Smooth muscle cell (in vitro differentiated cells): Measurements from ENCODE around the gene SPACA6. TPM values are rescaled to one million over a fixed set of nuclear protein-coding genes. Genes with fewer than 3 reads are reported as not detected.
"Not testable (repeated sequence)": the region's sequence is repeated elsewhere in the genome, so short reads cannot be mapped to it uniquely, and the experiment has no call there.

Experiments used
- DNase-seq: peaks from one replicate; lab custom pipeline; 2025; ENCODE audit not compliant: unreplicated experiment; lab: John Stamatoyannopoulos, UW
- H2AFZ ChIP-seq: fragments of 200-600 bp; sonication (generic); 2 replicates; pipeline ENCODE4 v1.6.0; 2016; ENCODE audit warnings: antibody characterized with exemption, low read depth, mild to moderate bottlenecking
- H3F3A ChIP-seq: fragments of 200-600 bp; sonication (generic); 2 replicates; pipeline ENCODE4 v1.6.0; 2017; ENCODE audit warnings: antibody characterized with exemption, low read depth
- H3K27ac ChIP-seq: fragments of 200-600 bp; sonication (generic); 2 replicates; pipeline ENCODE4 v1.5.1; 2016; ENCODE audit warnings: low read depth, mild to moderate bottlenecking
- H3K27me3 ChIP-seq: fragments of 200-600 bp; sonication (generic); 2 replicates; pipeline ENCODE4 v1.6.1; 2016; ENCODE audit warnings: low read depth, mild to moderate bottlenecking
- H3K36me3 ChIP-seq: fragments of 200-600 bp; sonication (generic); 2 replicates; pipeline ENCODE4 v1.5.1; 2016; ENCODE audit warnings: low read depth
- H3K4me1 ChIP-seq: fragments of 200-600 bp; sonication (generic); 2 replicates; pipeline ENCODE4 v1.5.1; 2016; ENCODE audit warnings: low read depth
- H3K4me2 ChIP-seq: fragments of 200-600 bp; sonication (generic); 2 replicates; pipeline ENCODE4 v1.6.0; 2016; ENCODE audit warnings: mild to moderate bottlenecking
- H3K4me3 ChIP-seq: fragments of 200-600 bp; sonication (generic); 2 replicates; pipeline ENCODE4 v1.5.1; 2016; ENCODE audit warnings: mild to moderate bottlenecking
- H3K79me2 ChIP-seq: fragments of 200-600 bp; sonication (generic); 2 replicates; pipeline ENCODE4 v1.6.0; 2016; ENCODE audit warnings: low read depth, mild to moderate bottlenecking
- H3K9ac ChIP-seq: fragments of 200-600 bp; sonication (generic); 2 replicates; pipeline ENCODE4 v1.6.0; 2016; ENCODE audit warnings: low read depth
- H3K9me3 ChIP-seq: fragments of 200-600 bp; sonication (generic); replicated peaks from 2 replicates; pipeline ENCODE4 v1.5.1; 2016; ENCODE audit warnings: low read depth
- H4K20me1 ChIP-seq: fragments of 200-600 bp; sonication (generic); 2 replicates; pipeline ENCODE4 v1.6.0; 2016; ENCODE audit warnings: low read depth
- WGBS: methylation state at CpG from one replicate; pipeline ENCODE4 v1.1.7; 2016; ENCODE audit warnings: low lambda C conversion rate; 5-methylcytosine and 5-hydroxymethylcytosine counted together
- polyA plus RNA-seq: library from polyadenylated mRNA; unstranded; fragments of >200 nt; fragmentation: Nextera tagmentation; extraction: Ambion mirVana; gene quantifications from 2 replicates; pipeline ENCODE4 v1.2.1, GENCODE V29; 2016
- total RNA-seq: library from RNA; depleted of rRNA; stranded (reverse); fragments of >200 nt; gene quantifications from 2 replicates; pipeline ENCODE4 v1.2.3, GENCODE V29; 2014
- TF ChIP-seq, protein P1 (sequence below): fragments of 200-600 bp; sonication (generic); IDR thresholded peaks from 2 replicates; pipeline ENCODE4 v1.5.1; 2017; ENCODE audit warnings: borderline replicate concordance, mild to moderate bottlenecking, antibody characterized with exemption; ENCODE audit not compliant: insufficient read depth, poor library complexity, severe bottlenecking

Gene SPACA6
- total and polyA plus RNA-seq, 2 experiments from 2014 or later: 3.0 to 4.1 TPM

GRCh38 chr19:51735759-51736449, 42.8 kb downstream of the SPACA6 start:
- no peak overlapping the region for H3K4me2 ChIP-seq
- DNase-seq: no peak
- no peaks in the 10 kb centered on the region for H3F3A ChIP-seq
- TF ChIP-seq, protein P1, sequence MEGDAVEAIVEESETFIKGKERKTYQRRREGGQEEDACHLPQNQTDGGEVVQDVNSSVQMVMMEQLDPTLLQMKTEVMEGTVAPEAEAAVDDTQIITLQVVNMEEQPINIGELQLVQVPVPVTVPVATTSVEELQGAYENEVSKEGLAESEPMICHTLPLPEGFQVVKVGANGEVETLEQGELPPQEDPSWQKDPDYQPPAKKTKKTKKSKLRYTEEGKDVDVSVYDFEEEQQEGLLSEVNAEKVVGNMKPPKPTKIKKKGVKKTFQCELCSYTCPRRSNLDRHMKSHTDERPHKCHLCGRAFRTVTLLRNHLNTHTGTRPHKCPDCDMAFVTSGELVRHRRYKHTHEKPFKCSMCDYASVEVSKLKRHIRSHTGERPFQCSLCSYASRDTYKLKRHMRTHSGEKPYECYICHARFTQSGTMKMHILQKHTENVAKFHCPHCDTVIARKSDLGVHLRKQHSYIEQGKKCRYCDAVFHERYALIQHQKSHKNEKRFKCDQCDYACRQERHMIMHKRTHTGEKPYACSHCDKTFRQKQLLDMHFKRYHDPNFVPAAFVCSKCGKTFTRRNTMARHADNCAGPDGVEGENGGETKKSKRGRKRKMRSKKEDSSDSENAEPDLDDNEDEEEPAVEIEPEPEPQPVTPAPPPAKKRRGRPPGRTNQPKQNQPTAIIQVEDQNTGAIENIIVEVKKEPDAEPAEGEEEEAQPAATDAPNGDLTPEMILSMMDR: no peak
- no peak overlapping the region for H2AFZ ChIP-seq
- H3K9ac ChIP-seq: no peak overlapping the region
- H3K4me1 ChIP-seq: no peaks in the 10 kb centered on the region
- peak overlapping the region; percentile 49 for H3K27ac ChIP-seq
- H3K27me3 ChIP-seq: no peaks in the 10 kb centered on the region
- no peaks in the 10 kb centered on the region for H4K20me1 ChIP-seq
- H3K36me3 ChIP-seq: no peaks in the 10 kb centered on the region
- H3K9me3 ChIP-seq: no peaks in the 10 kb centered on the region
- 63% methylated on average over 10 of the region's 10 CpGs for WGBS
- no peaks in the 10 kb centered on the region for H3K79me2 ChIP-seq
- H3K4me3 ChIP-seq: no peak overlapping the region

GRCh38 chr19:51737389-51737788, 44.3 kb downstream of the SPACA6 start:
- WGBS: 91% methylated on average over 3 of the region's 3 CpGs
- H3K9me3 ChIP-seq: no peaks in the 10 kb centered on the region
- H3K27me3 ChIP-seq: no peaks in the 10 kb centered on the region
- no peaks in the 10 kb centered on the region for H3K79me2 ChIP-seq
- no peak overlapping the region for H3K9ac ChIP-seq
- no peak overlapping the region for H3K4me3 ChIP-seq
- H2AFZ ChIP-seq: no peak overlapping the region
- no peak overlapping the region for H3K27ac ChIP-seq
- no peaks in the 10 kb centered on the region for H3K4me1 ChIP-seq
- H3K4me2 ChIP-seq: no peak overlapping the region
- TF ChIP-seq, protein P1: no peak
- H4K20me1 ChIP-seq: no peaks in the 10 kb centered on the region
- H3F3A ChIP-seq: no peaks in the 10 kb centered on the region
- DNase-seq: no peak
- no peaks in the 10 kb centered on the region for H3K36me3 ChIP-seq

DNA sequence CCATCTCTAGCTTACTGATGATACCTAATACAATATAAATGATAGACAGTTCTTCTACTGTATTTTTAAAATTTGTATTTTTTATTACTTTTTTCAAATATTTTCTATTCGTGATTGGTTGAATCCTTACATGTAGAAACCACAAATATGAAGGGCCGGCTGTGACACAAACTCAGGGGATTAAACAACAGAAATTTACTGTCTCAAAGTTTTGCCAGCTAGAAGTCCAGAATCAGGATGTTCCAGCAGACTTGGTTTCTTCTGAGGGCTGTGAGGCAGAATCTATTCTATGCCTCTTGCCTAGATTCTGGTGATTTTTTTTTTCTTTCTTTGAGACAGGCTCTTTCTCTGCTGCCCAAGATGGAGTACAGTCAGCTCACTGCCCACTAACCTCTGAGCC, 44.8 kb downstream of the SPACA6 start:
- Histone ChIP-seq H3K27ac (peak overlapping the region; percentile 19), H3K4me1 (no peaks in the 10 kb centered on the region), H3K9ac (no peak overlapping the region), H4K20me1 (no peaks in the 10 kb centered on the region), H3K79me2 (no peaks in the 10 kb centered on the region), H2AFZ (no peak overlapping the region), H3K4me3 (no peak overlapping the region), H3K9me3 (no peaks in the 10 kb centered on the region), H3K27me3 (no peaks in the 10 kb centered on the region), H3F3A (no peaks in the 10 kb centered on the region), H3K4me2 (no peak overlapping the region), H3K36me3 (no peaks in the 10 kb centered on the region)
- 68% methylated on average over 2 of the region's 2 CpGs for WGBS
- DNase-seq: no peak
- TF ChIP-seq, protein P1: no peak

GRCh38 chr19:51738523-51738922, 45.4 kb downstream of the SPACA6 start:
- WGBS: 94% methylated on average over 10 of the region's 10 CpGs
- H3K9ac ChIP-seq, H3K4me2 ChIP-seq, H3K4me1 ChIP-seq, H2AFZ ChIP-seq, H3K27me3 ChIP-seq, H4K20me1 ChIP-seq, H3K36me3 ChIP-seq, H3K79me2 ChIP-seq, H3K9me3 ChIP-seq, H3K4me3 ChIP-seq, H3F3A ChIP-seq, DNase-seq: not testable (repeated sequence)
- H3K27ac ChIP-seq: peak overlapping the region; percentile 19
